ENCODE measurements around the gene TP53BP2. TPM values are rescaled to one million over a fixed set of nuclear protein-coding genes. Genes with fewer than 3 reads are reported as not detected.

The TP53BP2 gene
- total RNA-seq, 4 donors from 2014 or later = 18.9 to 56.5 (median 34.7) TPM

- TF ChIP-seq CTCF (IDR thresholded peaks at IDR 0.05; ENCODE audit: low read depth) = no peak
Observed at GRCh38 chr1:223772771-223773160, 73.0 kb downstream of the TP53BP2 start.

- TF ChIP-seq CTCF (IDR thresholded peaks at IDR 0.05; ENCODE audit: low read depth) = no peak
Observed at GRCh38 chr1:223771814-223772770, 73.7 kb downstream of the TP53BP2 start.

- TF ChIP-seq CTCF (IDR thresholded peaks at IDR 0.05; ENCODE audit: low read depth) = no peak
Observed at GRCh38 chr1:223771469-223771813, 74.3 kb downstream of the TP53BP2 start.

GRCh38 chr1:223770621-223771315 is 75.0 kb downstream of the TP53BP2 start:
- TF ChIP-seq CTCF (IDR thresholded peaks at IDR 0.05; ENCODE audit: low read depth) = no peak

- no peak for TF ChIP-seq CTCF (IDR thresholded peaks at IDR 0.05; ENCODE audit: low read depth)
Observed at GRCh38 chr1:223765719-223766340, 79.9 kb downstream of the TP53BP2 start.

- TF ChIP-seq CTCF (IDR thresholded peaks at IDR 0.05; ENCODE audit: low read depth) = no peak
Observed at GRCh38 chr1:223765036-223765718, 80.6 kb downstream of the TP53BP2 start.
